Epithelial cell of prostate (primary cell): Measurements from ENCODE around the gene PSMC1.

Source experiments
- DNase-seq: peaks from one replicate; pipeline ENCODE4 v3.0.0-alpha.2; 2011; ENCODE audit warnings: low read depth, low spot score
- H3K27ac ChIP-seq: fragments of 450-650 bp; 2 replicates; pipeline ENCODE4 v1.5.1; 2017; ENCODE audit warnings: mild to moderate bottlenecking

Gene PSMC1

DNA sequence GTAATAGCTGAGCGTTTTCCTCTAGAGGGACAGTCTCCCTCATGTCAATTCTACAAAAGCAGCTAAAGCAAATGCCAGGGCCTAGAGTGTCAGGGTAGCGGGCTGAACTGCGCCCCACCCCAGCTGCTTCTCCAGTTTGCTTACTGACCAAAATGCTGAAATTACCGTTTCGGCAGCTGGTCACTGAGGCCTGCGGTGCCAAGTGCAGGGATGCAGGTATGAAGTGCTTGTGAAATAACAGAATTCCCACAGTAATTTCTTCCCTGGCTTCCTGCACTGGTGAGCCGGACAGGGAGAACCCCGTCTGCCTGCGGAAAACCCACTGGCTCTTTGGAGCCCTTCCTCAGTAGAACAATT is 19.1 kb downstream of the PSMC1 start:
- H3K27ac ChIP-seq, result peak overlapping the region; percentile 56
- no peak for DNase-seq

DNA sequence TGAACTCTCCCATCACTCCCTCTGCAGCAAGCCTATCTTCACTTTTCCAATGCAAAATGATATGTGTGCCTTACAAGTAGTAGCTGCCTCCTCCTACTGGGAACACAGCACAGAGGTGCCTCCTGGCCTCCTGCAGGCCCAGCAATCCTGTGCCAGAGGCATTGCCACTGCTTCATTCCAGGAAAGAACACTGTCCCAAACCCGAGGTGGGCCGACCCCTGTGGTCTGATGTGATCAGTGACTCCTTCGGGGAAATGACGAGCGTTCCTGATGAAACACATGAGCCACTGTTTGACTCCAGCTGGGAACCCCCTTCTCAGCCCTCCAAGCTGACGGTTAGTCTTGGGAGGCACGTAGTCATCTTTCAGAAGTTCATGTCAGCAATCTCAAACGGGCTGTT is 19.5 kb downstream of the PSMC1 start:
- DNase-seq, result no peak
- peak overlapping the region; percentile 56 for H3K27ac ChIP-seq

DNA sequence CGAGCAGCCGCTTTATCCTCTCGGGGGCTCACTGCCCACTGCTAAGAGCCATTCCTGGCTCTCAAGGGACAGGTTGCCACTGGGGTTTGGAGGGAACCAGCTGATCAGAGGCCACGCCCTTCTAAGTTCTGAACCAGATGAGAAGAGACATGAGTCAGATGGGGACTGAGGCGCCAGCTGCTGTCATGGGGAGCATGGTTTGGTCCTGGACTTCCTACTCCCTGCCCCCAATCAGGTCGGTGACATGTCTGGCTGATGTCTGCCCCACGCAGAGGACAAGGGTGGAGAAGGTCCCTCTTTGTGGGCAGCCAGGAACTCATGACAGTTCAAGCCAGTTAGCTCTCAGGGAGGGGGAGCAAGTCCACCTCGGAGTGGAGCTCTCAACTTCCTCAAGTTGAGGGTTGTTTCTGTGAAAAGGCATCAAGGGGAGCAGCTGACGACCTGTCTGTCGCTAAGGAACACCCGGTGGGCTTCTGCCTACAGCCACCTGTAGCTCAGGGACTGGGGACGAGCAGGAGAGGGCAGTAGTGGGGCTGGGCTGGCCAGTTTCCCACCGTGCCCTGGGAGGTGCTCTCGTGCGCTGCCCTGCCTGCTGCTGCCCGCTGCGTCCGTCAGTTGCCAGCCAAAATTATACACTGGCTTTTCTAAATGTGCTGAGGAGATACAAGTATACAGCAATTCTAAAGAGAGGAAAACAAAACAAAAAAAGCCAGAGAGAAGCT is 20.5 kb downstream of the PSMC1 start:
- H3K27ac ChIP-seq, result no peak overlapping the region
- DNase-seq, result no peak

DNA sequence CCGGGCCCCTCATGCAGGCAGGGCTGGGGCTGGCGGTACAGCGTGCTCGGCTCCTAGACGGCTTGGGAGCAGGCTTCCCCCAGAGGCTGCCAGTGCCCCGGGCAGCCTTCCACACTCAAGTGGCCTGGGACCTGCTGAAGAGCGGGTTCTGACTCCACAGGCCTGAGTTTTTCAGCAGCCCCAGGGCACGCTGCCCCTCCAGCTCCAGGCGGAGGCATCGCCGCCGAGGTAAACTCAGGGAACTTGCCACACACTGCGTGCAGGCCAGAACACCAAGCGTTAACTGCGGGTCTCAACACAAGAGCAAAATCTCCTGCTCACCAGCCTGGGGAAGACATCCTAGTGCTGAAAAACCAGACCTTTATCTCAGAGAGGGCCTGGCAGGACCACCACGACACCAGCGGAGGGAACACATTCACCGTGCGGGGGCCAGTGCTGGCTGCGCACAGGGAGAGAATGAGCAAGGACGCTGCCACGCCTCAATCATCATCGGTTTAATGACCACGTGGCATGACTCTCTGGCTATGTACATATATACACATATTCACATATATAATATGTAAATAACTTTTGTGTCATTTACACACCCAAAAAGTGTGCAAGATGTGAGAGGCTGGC is 21.3 kb downstream of the PSMC1 start:
- no peak for DNase-seq
- H3K27ac ChIP-seq, result no peak overlapping the region

DNA sequence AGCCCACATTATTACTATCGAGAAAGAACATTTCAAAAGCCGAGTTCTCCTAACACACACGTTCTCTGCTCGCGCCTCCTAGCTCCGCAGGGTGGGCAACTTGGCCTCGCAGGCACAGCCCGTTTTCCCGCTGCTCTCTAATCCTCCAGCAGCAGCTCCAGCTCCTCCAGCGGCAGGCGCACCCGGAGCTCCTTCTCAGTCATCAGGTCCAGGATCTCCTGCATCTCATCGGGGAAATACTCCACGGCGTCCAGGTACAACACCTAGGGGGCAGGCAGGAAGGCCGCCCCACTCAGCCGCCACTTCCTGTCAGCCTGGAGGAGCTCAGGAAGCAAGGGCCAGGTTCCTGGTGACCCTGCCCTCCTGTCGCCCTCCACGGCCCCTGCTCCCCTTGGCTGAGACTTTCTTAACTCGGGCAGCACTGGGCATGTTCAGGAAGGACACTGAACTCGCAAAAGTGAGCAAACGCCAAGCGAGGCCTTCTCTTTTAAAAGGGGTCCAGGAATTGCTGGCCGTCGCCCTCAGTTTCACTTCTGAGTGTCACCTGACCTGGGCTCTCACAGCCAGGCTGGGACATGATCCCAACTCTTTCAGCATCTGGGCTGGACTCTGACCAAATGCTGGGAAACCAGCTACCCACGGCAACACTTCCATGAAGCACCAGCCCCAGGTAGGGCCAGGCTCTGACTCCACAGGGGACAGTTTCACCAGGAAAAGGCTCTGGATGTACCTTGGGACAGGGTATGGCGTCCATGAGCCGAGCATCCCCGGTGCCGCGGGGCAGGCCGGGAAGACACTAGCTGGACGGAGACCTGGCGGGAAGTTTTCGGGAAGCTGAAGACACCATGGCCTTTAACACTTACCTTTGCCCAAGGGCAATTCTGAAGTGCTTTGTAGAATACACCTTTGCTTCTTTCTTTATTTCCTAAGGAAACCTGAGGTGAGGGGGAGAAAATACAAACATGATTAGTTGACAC is 22.1 kb downstream of the PSMC1 start:
- H3K27ac ChIP-seq, result no peak overlapping the region
- DNase-seq, result no peak

DNA sequence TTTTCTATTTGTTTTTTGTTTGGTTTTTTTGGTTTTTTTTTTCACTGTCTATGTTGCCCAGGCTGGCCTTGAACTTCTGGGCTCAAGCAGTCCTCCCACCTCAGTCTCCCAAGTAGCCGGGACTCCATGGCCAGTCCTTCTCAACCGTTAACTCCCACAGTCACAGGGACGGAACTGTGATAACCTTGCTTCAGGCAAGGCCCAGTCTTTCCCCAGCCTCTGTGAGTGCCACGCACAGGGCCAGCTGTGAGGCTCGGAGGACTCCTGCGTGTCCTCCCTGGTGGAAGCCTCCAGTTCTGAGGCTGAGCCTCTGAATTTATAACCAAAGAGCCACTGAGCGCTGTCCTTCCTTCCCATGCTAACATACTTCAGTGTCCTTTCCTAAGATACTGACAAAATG is 23.7 kb downstream of the PSMC1 start:
- no peak for DNase-seq
- H3K27ac ChIP-seq, result no peak overlapping the region

DNA sequence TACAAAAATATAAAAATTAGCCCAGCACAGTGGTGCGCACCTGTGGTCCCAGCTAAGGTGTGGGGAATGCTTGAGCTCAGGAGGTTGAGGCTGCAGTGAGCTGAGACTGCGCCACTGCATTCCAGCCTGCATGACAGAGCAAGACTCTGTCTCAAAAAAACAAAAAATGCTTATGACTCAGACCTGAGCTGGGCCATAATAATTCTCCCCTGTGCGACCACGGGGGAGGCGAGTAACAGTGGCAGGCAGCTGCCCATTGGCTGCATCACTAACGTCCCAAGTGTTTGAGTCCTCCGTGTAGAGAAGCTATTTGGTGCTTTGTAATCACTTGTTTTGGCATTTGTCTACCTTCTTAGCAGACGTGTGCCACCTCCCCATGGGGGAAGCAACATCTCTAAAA is 24.9 kb downstream of the PSMC1 start:
- peak overlapping the region; percentile 38 for H3K27ac ChIP-seq

DNA sequence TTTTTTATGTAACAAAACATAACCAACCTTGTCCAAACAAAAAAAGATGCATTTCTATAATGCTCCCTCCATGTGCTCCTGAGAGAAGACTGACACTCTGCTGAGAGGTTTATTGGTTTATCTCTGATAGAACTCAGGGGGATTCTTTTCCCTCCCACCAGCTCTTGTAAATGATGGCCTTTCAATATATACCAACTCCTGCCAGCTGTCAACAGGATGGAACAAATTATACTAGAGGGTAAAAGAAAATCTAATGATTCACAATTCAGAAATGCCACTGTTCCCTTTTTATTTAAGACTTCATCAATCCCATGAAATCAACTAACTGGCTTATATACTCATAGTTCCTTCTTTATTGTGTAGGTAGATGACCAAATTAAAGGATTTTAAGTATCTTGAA is 25.4 kb downstream of the PSMC1 start:
- no peak for DNase-seq
- H3K27ac ChIP-seq, result peak overlapping the region; percentile 38

More for the DNA sequence above, 24.9 kb downstream of the PSMC1 start:
- DNase-seq, result peak; percentile 34

DNA sequence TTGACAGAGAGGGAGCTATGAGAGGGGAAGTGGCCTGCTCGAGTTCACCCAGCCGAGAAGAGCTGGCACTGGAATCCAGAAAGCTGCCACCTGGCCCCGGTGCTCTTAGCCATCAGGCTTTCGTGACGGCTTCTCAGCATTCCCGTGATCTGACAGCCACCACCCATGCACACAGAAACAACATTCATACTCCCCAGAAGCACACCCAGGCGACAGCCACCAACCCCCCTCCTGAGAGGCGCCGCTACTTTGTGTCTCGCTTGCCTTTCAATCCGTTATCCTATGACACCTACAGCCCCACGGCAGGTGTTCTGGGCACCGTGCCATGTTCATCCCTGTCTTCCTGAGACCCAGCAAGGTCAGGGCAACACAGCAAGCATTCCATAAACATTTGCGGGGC is 31.4 kb downstream of the PSMC1 start:
- H3K27ac ChIP-seq, result no peak overlapping the region
- no peak for DNase-seq

DNA sequence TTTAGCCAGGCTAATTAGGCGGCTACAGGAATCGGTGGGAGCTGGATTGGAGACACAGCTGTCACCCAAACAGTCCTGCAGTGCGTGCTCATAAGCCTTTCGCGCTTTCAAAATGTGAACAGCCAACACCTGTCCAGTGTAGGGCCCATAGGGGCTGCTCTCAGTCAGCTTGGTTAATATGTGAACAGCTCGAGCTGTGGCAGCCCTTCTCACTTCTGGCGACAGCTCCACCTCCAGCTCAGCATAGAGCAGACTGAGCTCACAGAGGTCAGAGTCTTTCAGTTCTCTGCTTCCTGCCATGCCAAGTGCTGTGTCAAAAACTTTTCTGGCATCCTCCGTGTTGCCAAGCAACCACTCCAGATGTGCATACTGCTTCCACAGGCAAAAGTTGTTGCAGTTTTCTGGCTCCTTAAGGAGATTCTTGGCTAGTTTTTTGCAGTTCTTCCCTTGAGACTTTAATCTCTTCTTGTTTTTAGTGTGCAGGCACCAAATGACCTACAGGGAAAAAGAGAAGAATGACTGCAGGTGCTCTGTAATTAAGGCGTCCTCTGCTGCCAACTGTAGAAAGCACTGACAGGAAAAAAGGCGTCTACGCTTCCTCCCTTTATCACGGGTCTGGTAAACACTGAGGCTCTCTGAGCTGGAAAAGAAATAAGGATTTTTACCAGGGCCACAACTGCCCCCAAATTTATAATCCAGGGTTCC is 32.5 kb downstream of the PSMC1 start:
- H3K27ac ChIP-seq, result no peak overlapping the region
- DNase-seq, result no peak

DNA sequence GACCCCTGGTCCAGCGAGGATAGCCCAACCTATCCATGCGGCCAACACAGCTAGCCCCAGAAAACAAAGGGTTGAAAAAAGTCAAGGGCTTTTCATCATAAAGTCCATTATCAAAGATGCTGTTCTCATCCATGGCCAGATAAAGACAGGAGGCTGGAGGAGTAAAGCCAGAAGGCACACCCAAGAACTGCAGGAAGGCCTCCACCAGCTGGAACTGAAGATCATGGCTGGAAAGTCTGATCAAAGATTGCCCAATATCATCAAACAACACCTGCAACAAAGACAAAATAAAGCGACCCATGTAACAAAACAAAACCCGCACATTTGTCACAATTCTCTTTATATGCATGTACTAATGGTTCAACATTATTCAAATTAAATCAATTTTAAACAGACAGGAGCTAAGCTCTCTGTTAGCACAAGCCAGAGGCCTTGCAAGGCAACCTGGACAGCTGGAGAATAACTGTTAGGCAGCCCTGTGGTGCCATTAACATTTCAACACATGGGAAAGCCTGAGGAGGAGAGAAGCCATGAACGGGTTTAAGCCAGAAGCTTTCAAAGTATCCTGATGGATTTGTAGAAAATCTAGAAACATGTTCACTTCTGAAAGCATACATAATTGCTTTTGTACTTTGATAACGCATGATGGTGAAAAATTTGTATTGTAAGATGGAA is 34.1 kb downstream of the PSMC1 start:
- no peak overlapping the region for H3K27ac ChIP-seq

DNA sequence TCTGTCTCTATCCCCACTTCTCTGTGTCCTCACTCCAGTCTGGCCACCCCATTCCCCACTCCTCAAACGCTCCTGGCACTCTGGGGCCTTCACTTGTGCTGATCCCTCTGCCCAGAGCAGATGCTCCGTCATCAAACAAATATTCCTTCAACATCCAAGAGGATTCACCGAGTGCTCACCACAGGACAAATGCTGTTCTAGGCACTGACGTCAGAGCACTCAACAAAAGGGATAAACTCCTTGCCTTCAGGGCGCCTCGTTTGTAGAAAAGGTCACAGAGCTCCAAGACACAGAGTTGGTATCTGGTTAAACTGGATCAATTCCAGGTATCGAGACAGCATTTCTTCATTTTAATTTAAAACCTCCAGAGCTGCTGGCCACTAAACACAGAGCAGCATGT is 35.3 kb downstream of the PSMC1 start:
- H3K27ac ChIP-seq, result no peak overlapping the region
- DNase-seq, result no peak

More for the DNA sequence above, 34.1 kb downstream of the PSMC1 start:
- no peak for DNase-seq

DNA sequence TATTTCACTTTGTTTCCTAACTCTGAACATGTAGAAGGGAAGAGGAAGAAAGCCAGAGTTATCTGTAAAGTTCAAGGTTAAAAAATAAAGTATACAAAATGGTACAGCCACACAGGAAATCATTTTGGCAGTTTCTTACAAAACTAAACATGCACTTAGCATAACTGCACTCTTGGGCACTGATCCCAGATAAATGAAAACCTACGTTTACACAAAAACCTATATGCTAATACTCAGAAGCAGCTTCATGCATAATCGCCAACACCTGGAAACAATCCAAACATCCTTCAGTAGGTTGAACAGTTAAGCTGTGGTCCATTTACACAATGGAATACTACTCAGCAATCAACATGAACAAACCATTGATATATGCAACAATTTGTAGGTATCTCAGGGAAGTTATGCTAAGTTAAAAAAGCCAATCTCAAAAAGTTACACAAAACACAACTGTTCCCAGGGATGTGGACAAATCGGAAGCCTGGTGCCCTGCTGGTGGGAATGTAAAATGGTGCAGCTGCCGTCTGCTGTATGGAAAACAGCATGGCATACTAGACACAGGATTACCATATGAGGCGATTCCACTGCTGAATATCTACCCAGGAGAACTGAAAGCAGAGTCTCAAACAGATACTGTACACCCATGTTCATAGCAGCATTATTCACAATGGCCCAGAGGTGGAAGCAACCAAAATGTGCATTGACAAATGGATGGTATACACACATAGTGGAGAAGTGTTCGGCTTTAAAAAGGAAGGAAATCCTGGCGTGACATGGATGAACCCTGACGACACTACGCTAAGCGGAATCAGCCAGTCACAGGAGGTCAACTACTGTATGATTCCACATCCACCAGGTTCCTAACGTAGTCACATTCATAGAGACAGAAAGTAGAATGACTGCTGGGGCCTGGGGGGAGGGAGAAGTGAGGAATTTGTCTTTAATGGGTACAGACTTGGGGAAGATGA is 37.7 kb downstream of the PSMC1 start:
- DNase-seq, result no peak

DNA sequence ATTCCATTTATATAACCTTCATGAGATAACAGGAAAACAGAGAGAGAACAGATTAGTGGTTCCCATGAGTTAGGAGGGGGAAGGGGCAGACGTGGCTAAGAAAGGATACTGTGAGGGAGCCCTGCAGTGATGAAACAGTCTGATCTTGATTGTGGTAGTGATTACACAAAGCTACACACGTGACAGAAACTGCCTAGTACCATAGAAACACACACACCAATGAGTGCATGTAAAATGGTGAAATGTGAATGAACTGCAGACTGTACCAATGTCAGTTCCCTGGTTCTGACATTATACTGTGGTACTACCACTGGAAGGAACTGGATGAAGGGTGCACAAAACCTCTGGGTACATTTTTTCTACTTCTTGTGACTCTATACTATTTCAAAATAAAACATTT is 38.5 kb downstream of the PSMC1 start:
- H3K27ac ChIP-seq, result no peak overlapping the region
- DNase-seq, result no peak

More for the DNA sequence above, 37.7 kb downstream of the PSMC1 start:
- no peak overlapping the region for H3K27ac ChIP-seq

DNA sequence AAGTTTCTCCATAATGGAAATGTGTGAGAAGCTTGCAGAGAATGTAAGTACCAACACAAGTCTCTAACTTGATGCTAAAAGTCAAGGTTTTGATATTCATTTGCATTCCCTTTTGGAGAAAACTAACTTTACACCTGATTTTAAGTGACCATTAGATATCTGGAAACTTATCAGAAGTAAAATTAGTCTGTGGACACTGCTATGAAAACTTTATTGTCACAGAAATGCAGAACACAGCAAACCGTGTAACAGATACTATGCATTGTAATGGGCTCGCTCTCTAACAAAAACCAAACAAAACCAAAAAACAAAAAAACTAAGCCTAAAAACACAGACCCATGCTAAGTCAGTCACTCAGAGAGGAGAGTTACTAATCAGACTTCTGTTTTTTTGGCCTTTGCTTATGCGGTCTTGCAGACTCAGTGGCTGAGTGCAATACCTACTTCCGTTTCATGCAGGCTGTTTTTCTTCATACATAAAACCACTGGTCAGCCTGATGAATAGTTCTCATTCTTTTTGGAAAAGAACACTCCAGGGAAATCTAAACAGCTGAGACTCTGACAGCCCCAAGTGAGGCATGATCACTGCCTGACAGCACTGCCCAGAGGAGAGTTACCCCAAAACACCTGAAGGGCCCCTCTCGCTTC is 39.6 kb downstream of the PSMC1 start:
- no peak overlapping the region for H3K27ac ChIP-seq
- no peak for DNase-seq

DNA sequence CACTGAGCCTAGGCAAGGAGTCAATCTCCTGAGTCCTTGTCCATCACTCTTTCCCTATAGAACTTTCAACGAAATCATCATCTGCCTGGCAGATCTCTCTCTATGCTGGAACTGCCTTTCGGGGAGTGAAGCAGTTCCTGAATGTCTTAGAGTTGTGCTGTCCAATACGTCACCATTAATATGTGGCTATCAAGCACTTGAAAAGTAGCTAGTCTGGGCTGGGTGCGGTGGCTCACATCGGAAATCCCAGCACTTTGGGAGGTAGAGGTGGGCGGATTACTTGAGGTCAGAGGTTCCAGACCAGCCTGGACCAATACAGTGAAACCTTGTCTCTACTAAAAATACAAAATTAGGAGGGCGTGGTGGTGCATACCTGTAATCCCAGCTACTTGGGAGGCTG is 40.3 kb downstream of the PSMC1 start:
- no peak for DNase-seq
- H3K27ac ChIP-seq, result no peak overlapping the region

DNA sequence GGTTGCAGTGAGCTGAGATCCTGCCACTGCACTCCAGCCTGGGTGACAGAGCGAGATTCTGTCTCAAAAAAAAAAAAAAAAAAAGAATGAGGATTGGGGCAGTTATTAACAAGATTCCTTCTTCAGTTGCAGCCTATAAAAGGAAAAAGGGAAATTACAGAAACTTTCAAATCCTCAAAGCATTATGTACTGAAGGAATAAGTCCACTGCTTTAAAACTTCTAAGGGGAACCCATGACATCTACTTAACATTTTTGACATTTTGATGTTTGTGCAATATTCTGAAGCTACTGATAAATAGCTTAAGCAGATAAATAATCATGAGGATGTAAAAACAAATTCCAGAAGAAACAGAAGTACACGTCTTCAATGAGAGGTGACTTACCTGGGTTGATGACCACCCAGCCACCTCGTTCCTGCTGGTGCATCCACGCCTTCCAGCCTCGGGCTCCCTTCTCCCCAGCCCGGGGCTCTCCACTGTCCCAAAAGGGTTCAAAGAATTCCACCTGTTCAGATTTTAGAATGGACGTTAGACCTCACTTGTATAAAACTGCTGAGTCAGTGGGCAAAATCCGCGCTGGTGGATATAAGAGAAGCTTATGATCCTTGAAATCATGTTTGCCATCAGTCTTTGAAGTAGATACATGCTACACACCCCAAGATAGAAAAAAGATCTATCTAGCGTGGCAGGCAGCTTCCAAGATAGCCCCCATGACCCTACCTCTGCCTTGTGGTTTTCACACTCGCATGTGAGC is 41.7 kb downstream of the PSMC1 start:
- H3K27ac ChIP-seq, result no peak overlapping the region
- DNase-seq, result no peak

DNA sequence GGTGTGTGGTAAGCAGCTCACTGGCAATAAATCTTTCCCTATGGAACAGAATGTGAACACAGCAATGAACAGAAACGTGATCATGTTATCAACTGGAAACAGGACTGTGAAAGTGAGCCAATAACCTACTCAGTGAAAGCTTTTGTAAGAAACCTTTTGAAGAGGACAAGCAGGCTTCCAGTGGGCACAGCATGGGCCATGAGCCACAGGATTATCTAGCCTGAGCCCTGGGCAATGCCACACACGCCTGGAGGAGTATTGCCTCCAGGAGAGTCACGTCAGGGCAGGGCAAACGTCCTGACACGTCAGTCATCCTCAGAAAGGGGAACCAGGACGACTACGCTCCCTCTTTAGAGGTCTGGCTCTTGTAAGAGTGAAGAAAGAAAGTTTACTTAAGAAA is 43.1 kb downstream of the PSMC1 start:
- H3K27ac ChIP-seq, result no peak overlapping the region
- DNase-seq, result no peak
